ENCODE results near the gene WSCD2. TPM values are rescaled to one million over a fixed set of nuclear protein-coding genes. Genes with fewer than 3 reads are reported as not detected.

Gene WSCD2
- total RNA-seq, 1 experiment from 2014 or later: not detected

DNA sequence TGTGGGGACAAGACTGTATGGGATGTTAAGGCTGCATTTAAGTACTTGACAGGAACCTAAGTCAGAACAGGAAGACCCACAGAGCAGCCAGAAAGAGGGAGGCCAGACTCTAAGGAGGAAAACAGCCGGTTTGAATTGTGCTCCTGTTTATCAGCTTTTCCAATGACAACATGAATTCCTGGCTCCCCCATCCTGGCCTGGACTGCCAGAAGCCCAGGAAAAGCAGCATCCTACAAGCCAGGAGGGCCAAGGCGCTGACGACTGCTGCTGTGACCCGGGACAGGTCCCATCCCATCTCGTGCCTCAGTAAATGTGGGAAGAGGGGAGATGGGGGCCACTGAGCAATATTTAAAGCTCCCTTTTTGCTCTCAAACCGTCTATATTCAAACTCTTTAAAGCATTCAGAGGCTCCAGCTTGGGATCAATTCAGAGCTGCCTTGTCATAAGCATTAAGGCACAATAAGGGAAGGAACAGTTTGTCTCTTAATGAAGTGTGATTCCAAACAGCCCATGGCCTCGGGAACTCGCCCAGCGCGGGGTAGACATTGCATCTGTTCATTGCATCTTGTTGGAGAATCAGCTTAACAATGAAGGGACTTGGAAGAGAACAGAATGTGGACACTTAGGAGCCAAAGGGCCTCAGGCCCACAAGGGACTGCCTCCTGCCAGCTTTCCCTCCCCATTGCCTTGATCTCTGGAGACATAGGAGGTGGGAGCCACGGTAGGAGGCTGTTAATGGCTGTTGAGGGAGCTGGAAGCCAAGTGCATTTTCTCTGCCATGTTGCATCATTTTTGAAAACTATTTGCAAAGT, 160.5 kb downstream of the WSCD2 start:
- no peak for DNase-seq
- no peaks in the 10 kb centered on the region for H3K9me3 Mint-ChIP-seq (ENCODE audit: unreplicated experiment)
- peaks cover 26% of the 10 kb centered on the region for H3K27me3 Mint-ChIP-seq (ENCODE audit: insufficient read depth, unreplicated experiment)
- Histone ChIP-seq H3K4me3 (ENCODE audit: low read depth, low read length) (no peak overlapping the region), H3K9me3 (no peaks in the 10 kb centered on the region), H3K36me3 (ENCODE audit: control insufficient read depth, insufficient read depth, low read length) (no peaks in the 10 kb centered on the region), H3K27me3 (replicated peaks; ENCODE audit: control insufficient read depth, insufficient read depth, low read length) (no peaks in the 10 kb centered on the region), H3K4me1 (no peaks in the 10 kb centered on the region)
- TF ChIP-seq, protein P1, sequence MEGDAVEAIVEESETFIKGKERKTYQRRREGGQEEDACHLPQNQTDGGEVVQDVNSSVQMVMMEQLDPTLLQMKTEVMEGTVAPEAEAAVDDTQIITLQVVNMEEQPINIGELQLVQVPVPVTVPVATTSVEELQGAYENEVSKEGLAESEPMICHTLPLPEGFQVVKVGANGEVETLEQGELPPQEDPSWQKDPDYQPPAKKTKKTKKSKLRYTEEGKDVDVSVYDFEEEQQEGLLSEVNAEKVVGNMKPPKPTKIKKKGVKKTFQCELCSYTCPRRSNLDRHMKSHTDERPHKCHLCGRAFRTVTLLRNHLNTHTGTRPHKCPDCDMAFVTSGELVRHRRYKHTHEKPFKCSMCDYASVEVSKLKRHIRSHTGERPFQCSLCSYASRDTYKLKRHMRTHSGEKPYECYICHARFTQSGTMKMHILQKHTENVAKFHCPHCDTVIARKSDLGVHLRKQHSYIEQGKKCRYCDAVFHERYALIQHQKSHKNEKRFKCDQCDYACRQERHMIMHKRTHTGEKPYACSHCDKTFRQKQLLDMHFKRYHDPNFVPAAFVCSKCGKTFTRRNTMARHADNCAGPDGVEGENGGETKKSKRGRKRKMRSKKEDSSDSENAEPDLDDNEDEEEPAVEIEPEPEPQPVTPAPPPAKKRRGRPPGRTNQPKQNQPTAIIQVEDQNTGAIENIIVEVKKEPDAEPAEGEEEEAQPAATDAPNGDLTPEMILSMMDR (IDR thresholded peaks at IDR 0.05; ENCODE audit: insufficient read depth in 1 of 2, low read depth in 1 of 2, low read length in 1 of 2, severe bottlenecking in 1 of 2, unreplicated experiment in 1 of 2): no peak
- no TSS peak for BruUV-seq (replicated peaks)
- no peak overlapping the region for H3K27ac Mint-ChIP-seq (ENCODE audit: unreplicated experiment)
- H3K36me3 Mint-ChIP-seq (ENCODE audit: insufficient read depth, unreplicated experiment): no peaks in the 10 kb centered on the region
- no peaks in the 10 kb centered on the region for H3K4me1 Mint-ChIP-seq (ENCODE audit: low read depth, unreplicated experiment)
- H3K4me3 Mint-ChIP-seq (ENCODE audit: unreplicated experiment): no peak overlapping the region
- CTCF ChIA-PET: no interaction called here
- POLR2A ChIA-PET: no interaction called here
- intact Hi-C loops (cut with micrococcal nuclease; ENCODE audit: unreplicated experiment): no loop called here

DNA sequence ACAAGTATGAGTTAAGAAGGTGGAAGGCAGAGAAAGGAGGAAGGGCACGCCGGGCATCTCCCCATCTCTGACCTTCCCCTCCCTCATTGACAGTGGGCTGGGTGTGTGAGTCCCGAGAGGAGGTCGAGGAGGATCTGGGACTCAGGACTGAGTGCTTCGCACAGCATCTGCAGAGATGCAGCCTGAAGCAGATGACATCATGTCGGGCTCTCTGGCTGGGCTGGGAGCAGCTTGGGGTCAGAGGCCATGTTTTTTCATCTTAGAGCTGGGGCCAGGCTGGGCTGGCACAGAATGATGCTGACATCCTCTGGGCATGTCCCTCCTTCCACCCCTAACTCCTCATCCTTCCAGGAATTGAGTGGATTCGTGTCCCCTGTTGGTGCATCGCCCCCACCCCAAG, 166.6 kb downstream of the WSCD2 start:
- H3K27ac Mint-ChIP-seq (ENCODE audit: unreplicated experiment): no peak overlapping the region
- no peaks in the 10 kb centered on the region for H3K36me3 Mint-ChIP-seq (ENCODE audit: insufficient read depth, unreplicated experiment)
- H3K4me3 ChIP-seq (ENCODE audit: low read depth, low read length): no peak overlapping the region
- no peaks in the 10 kb centered on the region for H3K27me3 ChIP-seq (replicated peaks; ENCODE audit: control insufficient read depth, insufficient read depth, low read length)
- H3K9me3 ChIP-seq: no peaks in the 10 kb centered on the region
- TF ChIP-seq, protein P1 (IDR thresholded peaks at IDR 0.05; ENCODE audit: insufficient read depth in 1 of 2, low read depth in 1 of 2, low read length in 1 of 2, severe bottlenecking in 1 of 2, unreplicated experiment in 1 of 2): no peak
- no peak for DNase-seq
- H3K27me3 Mint-ChIP-seq (ENCODE audit: insufficient read depth, unreplicated experiment): peaks cover 14% of the 10 kb centered on the region
- no peaks in the 10 kb centered on the region for H3K9me3 Mint-ChIP-seq (ENCODE audit: unreplicated experiment)
- H3K4me1 ChIP-seq: no peaks in the 10 kb centered on the region
- intact Hi-C loops (cut with micrococcal nuclease; ENCODE audit: unreplicated experiment): no loop called here
- H3K36me3 ChIP-seq (ENCODE audit: control insufficient read depth, insufficient read depth, low read length): no peaks in the 10 kb centered on the region
- no TSS peak for BruUV-seq (replicated peaks)
- ChIA-PET POLR2A (no interaction called here), CTCF (no interaction called here)
- H3K4me1 Mint-ChIP-seq (ENCODE audit: low read depth, unreplicated experiment): no peaks in the 10 kb centered on the region
- no peak overlapping the region for H3K4me3 Mint-ChIP-seq (ENCODE audit: unreplicated experiment)

DNA sequence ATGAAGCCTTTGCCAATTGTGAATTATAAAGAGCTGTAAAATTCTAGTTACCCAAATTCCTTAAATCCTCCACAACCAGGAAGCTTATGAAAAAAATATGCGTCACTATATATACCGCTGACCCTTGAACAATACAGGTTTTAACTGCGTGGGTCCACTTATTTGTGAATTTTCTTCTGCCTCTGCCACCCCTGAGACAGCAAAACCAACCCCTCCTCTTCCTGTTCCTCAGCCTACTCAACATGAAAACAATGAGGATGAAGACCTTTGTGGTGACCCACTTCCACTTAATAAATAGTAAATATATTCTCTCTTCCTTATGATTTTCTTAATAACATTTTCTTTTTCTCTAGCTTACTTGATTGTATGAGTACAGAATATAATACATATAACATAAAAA, 167.9 kb downstream of the WSCD2 start:
- Mint-ChIP-seq H3K9me3 (ENCODE audit: unreplicated experiment) (no peaks in the 10 kb centered on the region), H3K4me1 (ENCODE audit: low read depth, unreplicated experiment) (peaks cover 2% of the 10 kb centered on the region), H3K27me3 (ENCODE audit: insufficient read depth, unreplicated experiment) (peaks cover 8% of the 10 kb centered on the region), H3K36me3 (ENCODE audit: insufficient read depth, unreplicated experiment) (no peaks in the 10 kb centered on the region), H3K4me3 (ENCODE audit: unreplicated experiment) (no peak overlapping the region), H3K27ac (ENCODE audit: unreplicated experiment) (no peak overlapping the region)
- ChIA-PET POLR2A (no interaction called here), CTCF (no interaction called here)
- intact Hi-C loops (cut with micrococcal nuclease; ENCODE audit: unreplicated experiment): no loop called here
- peaks cover under 1% of the 10 kb centered on the region; the same call in 1 of the 2 replicates for H3K4me1 ChIP-seq
- DNase-seq: no peak
- no peaks in the 10 kb centered on the region for H3K27me3 ChIP-seq (replicated peaks; ENCODE audit: control insufficient read depth, insufficient read depth, low read length)
- no peaks in the 10 kb centered on the region for H3K36me3 ChIP-seq (ENCODE audit: control insufficient read depth, insufficient read depth, low read length)
- H3K9me3 ChIP-seq: no peaks in the 10 kb centered on the region
- no TSS peak for BruUV-seq (replicated peaks)
- TF ChIP-seq, protein P1 (IDR thresholded peaks at IDR 0.05; ENCODE audit: insufficient read depth in 1 of 2, low read depth in 1 of 2, low read length in 1 of 2, severe bottlenecking in 1 of 2, unreplicated experiment in 1 of 2): no peak
- H3K4me3 ChIP-seq (ENCODE audit: low read depth, low read length): no peak overlapping the region
